Duodenal mucosa (tissue), 2 donors: ENCODE results near the gene SLC25A24.
"Not testable (repeated sequence)": the region's sequence is repeated elsewhere in the genome, so short reads cannot be mapped to it uniquely, and the experiment has no call there.

Experiments
- H3K27ac ChIP-seq: one replicate; pipeline ENCODE4 v1.7.0; 2013; ENCODE audit warnings: low read depth, low read length
- H3K27me3 ChIP-seq, 2 donors: one replicate each; pipeline ENCODE4 v1.7.0; 2013; ENCODE audit warnings: low read length in 2 of 2, control low read depth in 1 of 2; ENCODE audit not compliant: insufficient read depth in 2 of 2, control insufficient read depth in 1 of 2
- H3K36me3 ChIP-seq, 2 donors: one replicate each; pipeline ENCODE4 v1.7.0; 2013; ENCODE audit warnings: low read length in 2 of 2, control low read depth in 1 of 2; ENCODE audit not compliant: insufficient read depth in 2 of 2, control insufficient read depth in 1 of 2
- H3K4me1 ChIP-seq, 2 donors: one replicate each; pipeline ENCODE4 v1.7.0; 2013; ENCODE audit warnings: low read length in 2 of 2, control low read depth in 1 of 2; ENCODE audit not compliant: insufficient read depth in 2 of 2, control insufficient read depth in 1 of 2
- H3K4me3 ChIP-seq, 2 donors: one replicate each; pipeline ENCODE4 v1.7.0; 2013; ENCODE audit warnings: low read length in 2 of 2, low read depth in 1 of 2
- H3K9ac ChIP-seq, 2 donors: one replicate each; pipeline ENCODE4 v1.7.0; 2013; ENCODE audit warnings: low read length in 2 of 2, low read depth in 1 of 2
- H3K9me3 ChIP-seq, 2 donors: one replicate each; pipeline ENCODE4 v1.7.0; 2013; ENCODE audit warnings: low read length in 2 of 2, control low read depth in 1 of 2; ENCODE audit not compliant: control insufficient read depth in 1 of 2

Gene SLC25A24

DNA sequence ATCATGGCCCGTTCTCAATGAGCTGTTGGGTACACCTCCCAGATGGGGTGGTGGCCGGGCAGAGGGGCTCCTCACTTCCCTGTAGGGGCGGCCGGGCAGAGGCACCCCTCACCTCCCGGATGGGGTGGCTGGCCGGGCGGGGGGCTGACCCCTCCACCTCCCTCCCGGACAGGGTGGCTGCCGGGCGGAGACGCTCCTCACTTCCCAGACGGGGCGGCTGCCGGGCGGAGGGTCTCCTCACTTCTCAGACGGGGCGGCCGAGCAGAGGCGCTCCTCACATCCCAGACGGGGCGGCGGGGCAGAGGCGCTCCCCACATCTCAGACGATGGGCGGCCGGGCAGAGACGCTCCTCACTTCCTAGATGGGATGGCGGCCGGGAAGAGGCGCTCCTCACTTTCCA, 40.2 kb downstream of the SLC25A24 start:
- H3K4me3 ChIP-seq, H3K27ac ChIP-seq, H3K9ac ChIP-seq, H3K9me3 ChIP-seq, H3K4me1 ChIP-seq, H3K27me3 ChIP-seq: not testable (repeated sequence)
- H3K36me3 ChIP-seq = peaks cover 0 to 23% of the 10 kb centered on the region in 2 donors

DNA sequence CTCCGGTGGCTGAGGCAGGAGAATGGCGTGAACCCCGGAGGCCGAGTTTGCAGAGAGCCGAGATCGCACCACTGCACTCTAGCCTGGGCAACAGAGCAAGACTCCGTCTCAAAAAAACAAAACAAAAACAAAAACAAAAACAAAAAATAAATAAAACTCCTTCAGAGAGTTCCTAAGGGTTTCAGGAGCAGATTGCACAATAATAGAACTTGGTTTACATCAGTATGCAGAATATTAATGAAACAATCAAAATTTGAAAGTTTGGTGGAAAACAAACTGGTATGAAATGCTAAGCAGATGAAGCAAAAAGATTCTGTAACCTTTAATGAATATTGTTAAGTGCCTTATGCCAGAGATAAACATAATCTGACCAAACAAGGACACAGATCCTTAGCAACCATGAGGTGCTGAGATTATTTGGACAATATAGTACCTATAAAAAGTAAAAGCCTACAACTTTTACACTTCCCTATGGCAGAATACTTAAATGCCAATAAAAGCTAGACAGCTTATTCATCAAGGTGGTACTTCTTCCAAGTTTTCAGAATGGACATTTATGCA, 41.2 kb downstream of the SLC25A24 start:
- no peaks in the 10 kb centered on the region for H3K4me1 ChIP-seq
- no peaks in the 10 kb centered on the region for H3K9me3 ChIP-seq
- no peak overlapping the region for H3K27ac ChIP-seq
- H3K9ac ChIP-seq = no peak overlapping the region
- no peak overlapping the region for H3K4me3 ChIP-seq
- peaks cover 6 to 29% of the 10 kb centered on the region in 2 donors for H3K36me3 ChIP-seq
- no peaks in the 10 kb centered on the region for H3K27me3 ChIP-seq

DNA sequence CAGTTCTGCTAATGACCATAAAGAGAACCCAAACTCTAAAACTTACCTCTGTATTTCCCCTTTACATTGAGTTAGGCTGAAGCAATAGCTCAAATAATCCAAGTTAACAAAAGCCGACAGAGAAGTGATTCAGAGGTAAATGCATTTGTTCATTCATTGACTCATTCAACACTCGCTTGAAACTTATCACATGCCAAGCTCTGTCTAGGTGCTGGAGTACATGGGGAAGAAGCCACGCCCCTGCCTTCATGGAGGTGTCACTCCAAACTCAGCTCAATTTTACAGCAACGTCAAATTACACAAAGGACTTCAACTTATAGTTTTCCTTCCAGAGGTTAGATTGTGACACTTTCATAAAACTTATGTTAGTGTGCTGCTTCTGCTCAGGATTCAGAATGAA, 45.8 kb downstream of the SLC25A24 start:
- H3K27ac ChIP-seq = no peak overlapping the region
- peaks cover 34 to 61% of the 10 kb centered on the region in 2 donors for H3K36me3 ChIP-seq
- H3K4me1 ChIP-seq = no peaks in the 10 kb centered on the region

DNA sequence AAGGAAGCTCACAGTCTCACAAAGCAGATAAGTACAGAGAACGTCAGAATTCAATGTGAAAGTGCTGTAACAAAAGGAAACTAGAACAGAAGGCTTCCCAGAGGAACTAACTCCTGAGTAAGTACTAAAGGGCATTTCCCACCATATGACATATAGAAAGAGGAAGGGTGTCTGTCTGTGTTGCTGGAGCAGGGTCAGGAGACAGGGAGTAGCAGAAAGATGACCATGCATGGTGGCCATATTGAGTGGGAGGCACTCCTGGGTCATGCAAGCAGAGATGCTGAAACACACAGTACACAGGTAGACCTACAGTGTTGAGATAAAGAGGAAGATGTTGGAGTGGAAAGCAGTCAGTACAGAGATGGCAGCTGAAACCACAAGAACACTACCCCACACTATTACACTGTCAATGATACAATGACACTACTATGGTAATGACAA, 47.3 kb downstream of the SLC25A24 start:
- Histone ChIP-seq H3K36me3 (peaks cover 47 to 75% of the 10 kb centered on the region in 2 donors), H3K27ac (no peak overlapping the region)

More for the DNA sequence above, 45.8 kb downstream of the SLC25A24 start:
- H3K27me3 ChIP-seq = no peaks in the 10 kb centered on the region
- no peak overlapping the region for H3K9ac ChIP-seq
- no peaks in the 10 kb centered on the region for H3K9me3 ChIP-seq
- no peak overlapping the region for H3K4me3 ChIP-seq

DNA sequence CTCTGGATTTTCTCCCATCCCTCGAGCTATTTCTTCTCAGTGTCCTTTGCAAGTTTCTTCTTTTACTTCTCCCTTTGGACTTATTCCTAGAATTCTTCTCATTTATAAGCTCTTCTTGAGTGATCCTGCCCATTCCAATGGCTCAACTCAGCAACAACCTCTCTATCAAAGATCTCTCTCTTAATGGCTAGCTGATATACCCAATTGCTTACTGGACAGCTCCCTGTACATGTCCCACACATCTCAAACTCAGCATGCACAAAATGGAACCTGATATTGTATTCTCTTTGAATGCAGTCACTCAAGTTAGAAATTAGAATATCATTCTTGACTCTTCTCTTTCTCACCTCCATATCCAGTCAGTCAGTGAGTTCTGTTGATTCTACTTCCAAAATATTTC, 48.6 kb downstream of the SLC25A24 start:
- Histone ChIP-seq H3K9ac (no peak overlapping the region), H3K27me3 (no peaks in the 10 kb centered on the region), H3K4me3 (no peak overlapping the region), H3K36me3 (peaks cover 50 to 74% of the 10 kb centered on the region in 2 donors), H3K4me1 (no peaks in the 10 kb centered on the region), H3K27ac (no peak overlapping the region), H3K9me3 (no peaks in the 10 kb centered on the region)

More for the DNA sequence above, 47.3 kb downstream of the SLC25A24 start:
- no peak overlapping the region for H3K4me3 ChIP-seq
- H3K4me1 ChIP-seq = no peaks in the 10 kb centered on the region
- H3K9ac ChIP-seq = no peak overlapping the region
- no peaks in the 10 kb centered on the region for H3K9me3 ChIP-seq
- no peaks in the 10 kb centered on the region for H3K27me3 ChIP-seq

DNA sequence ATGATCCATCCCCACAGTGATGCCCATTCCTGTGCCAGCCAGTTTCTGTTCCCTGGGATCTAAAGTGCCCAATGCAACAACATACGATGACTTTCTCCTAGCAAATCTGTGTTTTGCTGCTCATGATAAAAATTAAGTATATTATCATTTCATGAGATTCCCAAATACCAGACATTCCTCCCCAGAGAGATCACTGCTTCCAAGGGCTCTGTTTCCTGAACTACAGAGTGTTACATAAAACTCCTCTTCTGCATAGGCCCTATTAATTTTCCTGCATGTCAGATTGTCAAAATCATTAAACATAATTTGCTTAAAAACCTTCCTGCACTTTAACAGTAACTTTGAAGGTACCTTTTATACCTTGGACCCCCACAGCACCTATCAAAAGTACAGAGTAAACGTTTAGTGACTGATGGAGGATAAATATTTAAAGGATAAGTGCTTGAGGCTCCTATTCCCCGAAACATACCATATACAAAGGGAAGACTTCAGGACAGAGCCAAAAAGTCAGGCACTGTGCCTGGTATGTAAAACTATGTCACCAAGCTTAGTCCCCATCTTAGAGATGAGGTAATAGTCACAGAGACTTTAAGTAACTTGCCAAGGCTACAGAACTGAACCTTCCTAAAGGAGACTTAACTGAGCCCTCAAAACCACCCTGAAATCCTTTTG, 50.2 kb downstream of the SLC25A24 start:
- Histone ChIP-seq H3K27ac (no peak overlapping the region), H3K4me1 (no peaks in the 10 kb centered on the region), H3K9me3 (no peaks in the 10 kb centered on the region), H3K4me3 (no peak overlapping the region), H3K9ac (no peak overlapping the region), H3K27me3 (no peaks in the 10 kb centered on the region), H3K36me3 (peaks cover 50 to 70% of the 10 kb centered on the region in 2 donors)

DNA sequence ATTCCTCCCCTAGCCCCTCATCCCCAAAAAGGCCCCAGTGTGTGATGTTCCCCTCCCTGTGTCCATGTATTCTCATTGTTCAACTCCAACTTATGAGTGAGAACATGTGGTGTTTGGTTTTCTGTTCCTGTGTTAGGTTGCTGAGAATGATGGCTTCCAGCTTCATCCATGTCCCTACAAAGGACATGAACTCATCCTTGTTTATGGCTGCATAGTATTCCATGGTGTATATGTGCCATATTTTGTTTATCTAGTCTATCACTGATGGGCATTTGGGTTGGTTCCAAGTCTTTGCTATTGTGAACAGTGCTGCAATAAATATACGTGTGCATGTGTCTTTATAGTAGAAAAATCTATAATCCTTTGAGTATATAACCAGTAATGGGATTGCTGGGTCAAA, 55.6 kb downstream of the SLC25A24 start:
- H3K9me3 ChIP-seq, H3K4me3 ChIP-seq, H3K9ac ChIP-seq, H3K4me1 ChIP-seq, H3K27ac ChIP-seq, H3K27me3 ChIP-seq: not testable (repeated sequence)
- peaks cover 17 to 43% of the 10 kb centered on the region in 2 donors for H3K36me3 ChIP-seq

DNA sequence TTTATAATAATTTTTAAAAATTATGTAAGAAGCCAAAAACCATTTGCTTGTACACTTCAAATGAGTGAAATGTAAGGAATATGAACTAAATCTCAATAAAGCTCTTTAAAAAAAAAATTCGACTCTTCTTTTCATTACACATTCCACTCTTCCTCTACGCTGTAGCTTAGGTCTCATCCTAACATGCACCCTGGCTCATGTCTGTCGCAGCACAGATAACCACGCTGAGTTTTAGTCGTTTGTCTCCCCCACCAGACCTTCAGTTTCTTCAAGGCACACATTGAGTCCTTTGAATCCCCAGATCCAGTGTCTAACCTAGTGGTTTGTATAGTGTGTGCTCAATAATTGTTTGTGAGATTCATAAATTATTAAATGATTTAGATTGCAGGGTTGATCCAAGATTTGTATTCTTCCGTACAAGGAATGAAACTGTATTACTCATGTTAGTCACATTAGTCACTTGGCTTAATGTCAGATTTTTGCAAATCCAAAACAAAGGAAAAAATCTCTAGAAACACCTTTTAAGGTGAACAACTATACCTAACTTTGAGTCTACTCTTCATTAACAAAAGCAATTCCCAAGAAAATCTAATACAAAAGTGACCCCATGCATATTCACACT, 57.3 kb downstream of the SLC25A24 start:
- no peaks in the 10 kb centered on the region for H3K9me3 ChIP-seq
- no peaks in the 10 kb centered on the region for H3K4me1 ChIP-seq
- H3K27ac ChIP-seq = no peak overlapping the region
- H3K36me3 ChIP-seq = peaks cover 6 to 39% of the 10 kb centered on the region in 2 donors
- H3K4me3 ChIP-seq = no peak overlapping the region
- H3K9ac ChIP-seq = no peak overlapping the region
- H3K27me3 ChIP-seq = no peaks in the 10 kb centered on the region

DNA sequence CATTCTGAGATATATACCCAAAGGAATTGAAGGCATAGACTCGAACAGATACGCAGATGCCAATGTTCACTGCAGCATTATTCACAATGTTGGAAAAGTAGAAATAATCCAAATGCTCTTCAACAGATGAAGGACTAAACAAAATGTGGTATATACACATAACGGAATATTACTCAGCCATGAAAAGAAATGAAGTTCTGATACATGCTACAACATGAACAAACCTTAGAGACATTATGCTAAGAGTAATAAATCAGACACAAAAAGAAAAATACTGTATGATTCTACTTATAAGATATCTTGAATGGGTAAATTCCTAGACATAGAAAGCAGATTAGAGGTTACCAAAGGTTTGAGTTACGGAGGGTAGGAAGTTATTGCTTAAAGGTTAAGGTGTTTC, 57.9 kb downstream of the SLC25A24 start:
- no peak overlapping the region for H3K4me3 ChIP-seq
- no peak overlapping the region for H3K9ac ChIP-seq
- H3K36me3 ChIP-seq = peaks cover 4 to 39% of the 10 kb centered on the region in 2 donors
- no peaks in the 10 kb centered on the region for H3K27me3 ChIP-seq
- no peak overlapping the region for H3K27ac ChIP-seq
- no peaks in the 10 kb centered on the region for H3K9me3 ChIP-seq
- H3K4me1 ChIP-seq = no peaks in the 10 kb centered on the region

DNA sequence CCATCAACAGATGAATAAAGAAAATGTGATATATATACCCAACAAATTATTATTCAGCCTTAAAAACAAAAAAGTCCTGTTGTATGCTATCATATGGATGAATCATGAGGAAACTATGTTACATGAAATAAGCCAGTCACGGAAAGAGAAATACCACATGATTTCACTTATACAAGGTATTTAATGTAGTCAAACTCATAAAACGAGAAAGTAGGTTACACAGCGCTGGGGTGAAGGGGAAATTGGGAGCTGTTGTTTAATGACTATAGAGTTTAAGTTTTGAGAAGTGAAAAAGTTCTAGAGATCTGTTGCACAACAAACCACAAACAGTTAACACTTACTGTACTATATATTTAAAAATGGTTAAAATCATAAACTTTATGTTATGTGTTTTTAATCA, 58.5 kb downstream of the SLC25A24 start:
- no peaks in the 10 kb centered on the region for H3K27me3 ChIP-seq
- H3K36me3 ChIP-seq = peaks cover 5 to 40% of the 10 kb centered on the region in 2 donors
- no peaks in the 10 kb centered on the region for H3K9me3 ChIP-seq
- no peaks in the 10 kb centered on the region for H3K4me1 ChIP-seq
- no peak overlapping the region for H3K27ac ChIP-seq
- H3K9ac ChIP-seq = no peak overlapping the region
- no peak overlapping the region for H3K4me3 ChIP-seq
